ENCODE data around the gene SNORC. TPM values are rescaled to one million over a fixed set of nuclear protein-coding genes. Genes with fewer than 3 reads are reported as not detected.
A peak's percentile ranks its signal among the peaks of the same experiment; 100 is the strongest.

The SNORC gene
- total RNA-seq, 3 donors from 2014 or later, result 0.32 to 23.1 (median 9.2) TPM

GRCh38 chr2:232836934-232837333, 33.1 kb upstream of the SNORC start:
- H3K9me3 ChIP-seq, result no peaks in the 10 kb centered on the region
- H3K4me1 ChIP-seq, result no peaks in the 10 kb centered on the region
- TF ChIP-seq POLR2A (IDR thresholded peaks at IDR 0.05), result no peak
- no peak for TF ChIP-seq POLR2AphosphoS5 (IDR thresholded peaks at IDR 0.05)
- TF ChIP-seq CTCF (IDR thresholded peaks at IDR 0.05), result no peak
- intact Hi-C loops (cut with DNase I; ENCODE audit: low total_unique reads), result no loop called here
- H3K36me3 ChIP-seq, result peaks cover 3% of the 10 kb centered on the region
- no peak for DNase-seq (ENCODE audit: low spot score in 2 of 2)
- no peaks in the 10 kb centered on the region for H3K27me3 ChIP-seq
- H3K27ac ChIP-seq, result no peak overlapping the region
- H3K4me3 ChIP-seq, result no peak overlapping the region

- H3K27me3 ChIP-seq, result no peaks in the 10 kb centered on the region
- peaks cover 3% of the 10 kb centered on the region for H3K36me3 ChIP-seq
- no peaks in the 10 kb centered on the region for H3K4me1 ChIP-seq
- TF ChIP-seq POLR2A (IDR thresholded peaks at IDR 0.05) (no peak), POLR2AphosphoS5 (IDR thresholded peaks at IDR 0.05) (no peak), CTCF (IDR thresholded peaks at IDR 0.05) (no peak)
- H3K27ac ChIP-seq, result no peak overlapping the region
- no peaks in the 10 kb centered on the region for H3K9me3 ChIP-seq
- intact Hi-C loops (cut with DNase I; ENCODE audit: low total_unique reads), result no loop called here
- no peak overlapping the region for H3K4me3 ChIP-seq
- no peak for DNase-seq (ENCODE audit: low spot score in 2 of 2)
Measured at GRCh38 chr2:232838406-232838874, 31.6 kb upstream of the SNORC start.

- H3K4me3 ChIP-seq, result no peak overlapping the region
- no peaks in the 10 kb centered on the region for H3K9me3 ChIP-seq
- no peak for TF ChIP-seq POLR2A (IDR thresholded peaks at IDR 0.05)
- TF ChIP-seq CTCF (IDR thresholded peaks at IDR 0.05), result no peak
- no peak for TF ChIP-seq POLR2AphosphoS5 (IDR thresholded peaks at IDR 0.05)
- H3K27me3 ChIP-seq, result no peaks in the 10 kb centered on the region
- H3K36me3 ChIP-seq, result peaks cover 2% of the 10 kb centered on the region
- no peak for DNase-seq (ENCODE audit: low spot score in 2 of 2)
- peak overlapping the region in 1 of 2 donors; percentile 6 for H3K27ac ChIP-seq
- intact Hi-C loops (cut with DNase I; ENCODE audit: low total_unique reads), result no loop called here
- no peaks in the 10 kb centered on the region for H3K4me1 ChIP-seq
Measured at GRCh38 chr2:232839411-232840079, 30.5 kb upstream of the SNORC start.

GRCh38 chr2:232842689-232843088, 27.4 kb upstream of the SNORC start:
- DNase-seq (ENCODE audit: low spot score in 2 of 2), result no peak
- Histone ChIP-seq H3K4me3 (no peak overlapping the region), H3K27me3 (no peaks in the 10 kb centered on the region), H3K9me3 (no peaks in the 10 kb centered on the region), H3K4me1 (no peaks in the 10 kb centered on the region), H3K27ac (no peak overlapping the region), H3K36me3 (peaks cover 16% of the 10 kb centered on the region)
- intact Hi-C loops (cut with DNase I; ENCODE audit: low total_unique reads), result no loop called here
- TF ChIP-seq POLR2A (IDR thresholded peaks at IDR 0.05) (no peak), POLR2AphosphoS5 (IDR thresholded peaks at IDR 0.05) (no peak), CTCF (IDR thresholded peaks at IDR 0.05) (no peak)

DNA sequence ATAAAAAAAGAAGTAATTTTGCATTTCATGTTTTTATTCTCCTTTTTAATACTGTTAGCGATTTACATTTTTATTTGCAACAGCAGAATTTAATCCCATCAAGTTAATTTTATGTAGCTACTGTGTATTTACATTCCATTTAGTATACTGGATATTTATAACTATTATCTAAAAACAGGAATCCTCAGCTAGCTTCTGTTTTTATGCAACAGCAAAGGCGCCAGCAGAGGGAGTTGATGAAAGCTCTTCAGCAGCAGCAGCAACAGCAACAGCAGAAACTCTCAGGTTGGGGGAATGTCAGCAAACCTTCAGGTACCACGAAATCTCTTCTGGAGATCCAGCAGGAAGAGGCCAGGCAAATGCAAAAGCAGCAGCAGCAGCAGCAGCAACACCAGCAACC, 26.2 kb upstream of the SNORC start:
- H3K36me3 ChIP-seq, result peaks cover 26% of the 10 kb centered on the region

More for the DNA sequence above, 26.2 kb upstream of the SNORC start:
- Histone ChIP-seq H3K27ac (no peak overlapping the region), H3K4me3 (no peak overlapping the region), H3K9me3 (no peaks in the 10 kb centered on the region), H3K4me1 (no peaks in the 10 kb centered on the region), H3K27me3 (no peaks in the 10 kb centered on the region)
- no peak for DNase-seq (ENCODE audit: low spot score in 2 of 2)
- TF ChIP-seq POLR2A (IDR thresholded peaks at IDR 0.05), result no peak
- TF ChIP-seq POLR2AphosphoS5 (IDR thresholded peaks at IDR 0.05), result no peak
- TF ChIP-seq CTCF (IDR thresholded peaks at IDR 0.05), result no peak
- intact Hi-C loops (cut with DNase I; ENCODE audit: low total_unique reads), result no loop called here
